ENCODE results near the gene CACNB2. TPM values are rescaled to one million over a fixed set of nuclear protein-coding genes. Genes with fewer than 3 reads are reported as not detected.
A peak's percentile ranks its signal among the peaks of the same experiment; 100 is the strongest.

CACNB2 gene
- total RNA-seq, 1 experiment from 2014 or later = not detected

DNA sequence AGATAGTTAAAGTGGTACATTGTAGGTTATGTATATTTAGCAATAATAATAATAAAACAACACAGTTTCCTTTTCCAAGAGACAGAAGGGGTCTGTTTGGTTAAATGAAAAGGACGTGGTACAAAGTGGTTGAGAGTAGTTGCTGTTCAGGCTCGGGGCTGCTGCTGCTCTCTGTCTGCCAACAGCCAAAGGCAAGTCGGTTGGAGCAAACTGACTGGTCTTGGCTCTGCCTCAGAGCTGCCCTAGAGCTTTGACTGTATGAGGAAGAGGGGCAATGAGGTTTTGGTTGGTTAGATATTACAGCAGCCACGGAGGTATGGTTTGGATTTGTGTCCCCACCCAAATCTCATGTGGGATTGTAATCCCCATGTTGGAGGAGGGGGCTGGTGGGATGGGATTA is 95.3 kb downstream of the CACNB2 start:
- Histone ChIP-seq H3K9me3 (no peaks in the 10 kb centered on the region), H3K36me3 (no peaks in the 10 kb centered on the region), H3K4me3 (no peak overlapping the region), H3K27me3 (no peaks in the 10 kb centered on the region)
- no peak for DNase-seq

DNA sequence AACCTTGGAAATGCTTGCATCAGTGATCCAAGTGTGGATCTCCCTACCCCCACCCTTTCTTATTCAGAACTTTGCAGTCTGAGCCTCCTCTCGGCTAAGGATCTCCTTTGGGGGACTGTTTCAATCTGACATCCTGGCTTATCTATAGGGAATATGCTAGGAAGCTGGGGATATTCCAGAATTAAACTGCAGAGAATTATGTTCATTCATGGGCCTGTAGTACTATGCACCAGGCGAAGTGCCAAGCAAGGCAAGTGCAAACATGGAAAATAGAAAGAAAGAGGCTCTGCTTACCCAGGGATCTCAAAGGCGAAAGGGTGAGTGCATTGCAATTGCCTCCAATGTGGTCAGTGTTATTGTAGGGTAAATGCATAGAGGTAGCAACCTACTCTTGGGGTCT is 96.5 kb downstream of the CACNB2 start:
- no peaks in the 10 kb centered on the region for H3K27me3 ChIP-seq
- DNase-seq = no peak
- H3K9me3 ChIP-seq = no peaks in the 10 kb centered on the region
- no peak overlapping the region for H3K4me3 ChIP-seq
- H3K36me3 ChIP-seq = no peaks in the 10 kb centered on the region

DNA sequence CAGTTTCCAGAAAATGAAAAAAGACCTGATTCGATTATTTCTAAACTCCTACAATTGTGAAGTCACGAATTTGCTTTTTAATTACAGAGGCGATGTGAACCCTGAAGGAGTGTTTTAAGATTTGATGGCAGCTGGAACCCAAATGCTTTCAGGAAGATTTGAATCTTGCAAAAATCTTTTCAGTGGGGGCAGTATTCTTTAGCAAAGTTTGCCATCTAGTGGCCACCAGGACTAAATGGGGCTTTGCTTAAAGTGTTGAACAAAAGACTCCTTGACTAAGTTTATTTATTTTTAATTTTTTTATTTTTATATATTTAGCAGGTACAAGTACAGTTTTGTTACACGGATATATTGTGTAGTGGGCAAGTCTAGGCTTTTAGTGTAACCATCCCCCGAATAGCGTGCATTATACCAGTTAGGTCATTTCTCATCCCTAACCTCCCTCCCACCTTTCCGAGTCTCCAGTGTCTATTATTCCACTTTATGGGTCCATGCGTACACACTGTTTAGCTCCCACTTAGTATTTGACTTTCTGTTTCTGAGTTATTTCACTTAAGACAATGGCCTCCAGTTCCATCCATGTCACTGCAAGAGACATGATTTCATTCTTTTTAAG is 98.8 kb downstream of the CACNB2 start:
- Histone ChIP-seq H3K9me3 (no peaks in the 10 kb centered on the region; the same call in 1 of the 2 replicates), H3K4me3 (no peak overlapping the region), H3K36me3 (no peaks in the 10 kb centered on the region), H3K27me3 (no peaks in the 10 kb centered on the region)
- DNase-seq = no peak

DNA sequence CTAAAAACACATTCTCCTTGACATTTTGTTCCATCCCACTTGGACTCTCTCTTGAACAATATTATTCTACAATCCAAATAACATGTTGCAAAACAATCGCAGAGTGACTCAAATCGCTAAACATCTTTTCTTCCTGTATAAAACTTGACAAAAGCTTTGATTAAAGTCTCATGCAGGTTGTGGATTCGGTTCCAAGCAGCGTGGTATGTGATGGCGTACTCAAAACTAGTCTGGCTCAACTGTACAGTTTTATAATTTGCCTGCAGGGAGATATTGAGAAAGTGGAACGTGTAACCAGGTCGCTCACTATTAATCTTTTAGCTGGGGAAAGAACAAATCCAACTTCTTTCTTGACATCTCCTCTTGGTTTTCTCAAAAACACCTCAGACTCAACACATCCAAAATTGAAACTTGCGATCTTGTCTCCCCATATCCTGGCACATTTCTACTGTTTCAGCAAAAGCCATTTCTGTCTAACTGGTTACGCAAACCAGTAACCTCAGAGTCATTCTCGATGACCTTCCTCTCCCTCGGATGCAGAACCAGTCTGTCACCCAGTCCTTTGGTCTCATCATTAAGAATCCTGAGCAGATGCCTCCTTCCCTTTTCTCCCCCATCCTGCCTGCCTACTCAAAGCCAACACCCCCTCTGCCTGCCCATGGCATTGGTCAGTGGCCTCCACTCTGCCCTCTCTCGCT is 100.1 kb downstream of the CACNB2 start:
- no peak for DNase-seq

DNA sequence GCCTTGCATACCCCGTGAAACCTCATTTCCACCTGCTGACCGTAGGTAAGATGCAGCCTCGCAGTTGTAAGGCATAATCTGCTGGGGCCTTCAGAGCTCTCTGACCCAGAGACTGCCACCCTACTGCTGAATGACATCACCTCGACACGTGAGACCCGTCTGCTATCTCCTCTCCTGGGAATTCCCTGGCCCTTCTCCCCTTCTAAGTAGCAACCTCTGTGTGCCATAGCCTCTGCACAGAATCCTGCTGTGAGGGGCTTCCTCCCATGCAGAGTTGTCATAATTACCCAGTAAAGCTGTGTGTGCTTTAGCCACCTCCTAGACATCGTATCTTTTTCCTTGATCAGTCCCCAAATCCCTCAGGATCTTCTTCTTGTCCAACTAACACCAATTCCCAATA is 106.7 kb downstream of the CACNB2 start:
- Histone ChIP-seq H3K27me3 (peaks cover 5% of the 10 kb centered on the region; the same call in 1 of the 2 replicates), H3K4me3 (no peak overlapping the region), H3K9me3 (no peaks in the 10 kb centered on the region; the same call in 1 of the 2 replicates), H3K36me3 (no peaks in the 10 kb centered on the region)
- no peak for DNase-seq

More for the DNA sequence above, 100.1 kb downstream of the CACNB2 start:
- Histone ChIP-seq H3K36me3 (no peaks in the 10 kb centered on the region), H3K27me3 (no peaks in the 10 kb centered on the region), H3K4me3 (no peak overlapping the region), H3K9me3 (no peaks in the 10 kb centered on the region; the same call in 1 of the 2 replicates)

DNA sequence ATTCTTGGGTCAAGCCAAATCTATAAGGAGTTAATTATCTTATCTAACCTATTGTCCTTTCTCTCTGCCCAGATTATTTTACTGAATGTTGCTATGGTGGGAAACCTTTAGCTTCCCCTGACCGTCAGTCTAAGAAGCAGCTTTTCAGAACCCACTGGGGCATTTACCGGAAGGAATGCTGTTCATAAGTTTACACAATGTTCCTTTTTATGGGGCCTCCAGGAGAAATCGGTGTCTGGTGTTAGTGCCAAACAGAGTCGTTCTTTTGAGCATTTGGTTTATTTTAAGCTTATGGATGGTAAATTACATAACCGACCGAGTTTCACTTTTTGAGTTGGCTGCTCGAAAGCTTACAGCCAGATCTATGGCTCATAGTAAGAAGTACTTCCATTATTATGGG is 111.9 kb downstream of the CACNB2 start:
- peaks cover 12% of the 10 kb centered on the region for H3K27me3 ChIP-seq
- no peak for DNase-seq
- no peaks in the 10 kb centered on the region for H3K9me3 ChIP-seq
- H3K36me3 ChIP-seq = no peaks in the 10 kb centered on the region
- no peak overlapping the region for H3K4me3 ChIP-seq

DNA sequence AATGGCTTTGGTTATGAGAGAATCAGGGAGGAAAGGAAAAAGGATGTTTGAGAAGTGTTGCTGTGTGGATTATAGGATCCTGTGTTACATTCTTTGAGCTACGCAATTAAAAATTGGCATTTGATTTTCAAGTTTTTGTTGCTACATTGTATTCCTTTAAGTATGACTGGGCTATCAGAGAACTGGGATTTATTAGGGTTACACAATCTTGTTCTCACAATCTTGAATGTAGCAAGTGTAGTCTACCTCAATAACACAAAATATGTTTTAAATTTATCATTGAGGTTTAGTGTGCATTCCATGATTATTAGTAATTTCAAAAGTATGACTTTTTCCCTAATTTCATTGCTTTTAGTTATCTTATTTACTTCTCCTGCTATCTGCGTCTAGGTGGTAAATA is 113.9 kb downstream of the CACNB2 start:
- DNase-seq = no peak
- Histone ChIP-seq H3K9me3 (no peaks in the 10 kb centered on the region), H3K27me3 (peaks cover 6% of the 10 kb centered on the region; the same call in 1 of the 2 replicates), H3K4me3 (no peak overlapping the region), H3K36me3 (no peaks in the 10 kb centered on the region)

DNA sequence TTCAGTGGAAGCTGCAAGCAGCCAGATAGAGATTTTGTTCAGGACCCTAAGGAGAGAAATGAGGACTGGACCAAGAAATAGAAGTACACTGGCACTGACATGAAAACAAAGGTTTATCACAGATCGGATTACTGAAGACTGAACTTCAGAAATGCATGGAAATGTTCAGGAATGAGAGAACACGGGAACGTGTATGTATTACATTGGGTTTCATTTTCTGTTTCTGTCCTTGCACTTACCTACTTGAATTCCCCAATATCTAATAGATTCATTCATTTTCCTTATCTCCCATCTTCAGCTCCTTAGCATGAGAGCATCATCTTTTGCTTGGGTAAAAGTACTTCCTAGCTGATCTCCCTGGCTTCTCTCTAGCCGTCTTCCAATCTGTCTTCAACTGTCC is 114.5 kb downstream of the CACNB2 start:
- DNase-seq = no peak
- Histone ChIP-seq H3K4me3 (no peak overlapping the region), H3K9me3 (no peaks in the 10 kb centered on the region), H3K27me3 (peaks cover 6% of the 10 kb centered on the region; the same call in 1 of the 2 replicates), H3K36me3 (no peaks in the 10 kb centered on the region)

DNA sequence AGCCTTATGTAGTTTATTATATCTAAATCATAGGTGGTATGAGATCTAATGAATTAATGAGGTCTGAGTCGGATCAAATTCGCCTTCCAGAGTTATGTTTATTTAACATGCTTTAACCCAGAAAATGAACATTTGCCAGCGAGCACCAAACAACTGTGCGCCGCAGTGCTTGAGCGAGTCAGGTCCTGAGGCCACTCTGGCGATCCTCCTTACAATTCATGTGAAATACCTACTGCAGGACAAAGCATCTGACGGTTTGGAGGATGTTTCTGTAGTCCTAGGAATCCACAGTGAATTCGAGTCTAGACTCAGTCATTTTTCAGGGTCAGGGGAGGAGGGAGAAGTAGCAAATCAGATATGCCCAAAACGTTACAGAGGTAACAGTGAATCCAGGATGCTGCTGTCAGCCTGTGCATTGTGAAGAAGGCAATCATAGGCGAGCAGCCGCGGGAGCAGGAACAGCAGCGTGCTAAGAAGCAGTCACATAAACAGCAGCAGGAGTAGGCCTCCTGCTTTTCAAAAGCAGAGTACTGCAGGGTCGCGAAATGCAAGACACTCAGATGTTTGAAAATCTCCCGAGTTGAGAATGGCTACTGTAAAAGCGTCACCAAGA is 120.2 kb downstream of the CACNB2 start:
- no peaks in the 10 kb centered on the region for H3K36me3 ChIP-seq
- H3K4me3 ChIP-seq = no peak overlapping the region
- no peaks in the 10 kb centered on the region for H3K9me3 ChIP-seq
- DNase-seq = no peak
- no peaks in the 10 kb centered on the region for H3K27me3 ChIP-seq

DNA sequence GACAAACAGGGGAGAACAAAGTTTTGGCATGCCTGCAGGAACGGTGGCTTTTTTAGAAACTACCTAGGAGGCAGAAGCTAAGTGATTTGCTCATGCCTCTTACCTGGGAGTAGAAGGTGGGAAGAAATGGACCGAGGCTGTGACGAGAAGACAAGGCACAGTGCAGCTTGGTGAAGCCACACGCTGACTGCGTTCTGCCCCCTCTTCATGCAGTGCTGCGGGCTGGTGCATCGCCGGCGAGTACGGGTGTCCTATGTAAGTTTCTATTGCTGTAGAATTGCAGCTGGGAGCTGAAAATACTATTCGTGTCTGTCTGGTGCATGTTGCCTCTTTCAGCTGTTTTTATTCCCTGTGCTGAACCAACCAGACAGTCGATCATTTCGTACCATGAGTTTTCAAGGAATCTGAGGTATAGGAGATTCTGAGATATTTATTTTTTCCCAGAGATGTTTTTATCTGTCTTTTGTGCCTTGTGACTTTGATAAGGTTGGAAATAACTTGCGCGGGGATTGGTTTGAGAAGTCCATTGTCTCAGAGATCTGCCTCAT is 120.9 kb downstream of the CACNB2 start:
- Histone ChIP-seq H3K27me3 (no peaks in the 10 kb centered on the region), H3K9me3 (no peaks in the 10 kb centered on the region), H3K4me3 (no peak overlapping the region), H3K36me3 (no peaks in the 10 kb centered on the region)
- DNase-seq = no peak

DNA sequence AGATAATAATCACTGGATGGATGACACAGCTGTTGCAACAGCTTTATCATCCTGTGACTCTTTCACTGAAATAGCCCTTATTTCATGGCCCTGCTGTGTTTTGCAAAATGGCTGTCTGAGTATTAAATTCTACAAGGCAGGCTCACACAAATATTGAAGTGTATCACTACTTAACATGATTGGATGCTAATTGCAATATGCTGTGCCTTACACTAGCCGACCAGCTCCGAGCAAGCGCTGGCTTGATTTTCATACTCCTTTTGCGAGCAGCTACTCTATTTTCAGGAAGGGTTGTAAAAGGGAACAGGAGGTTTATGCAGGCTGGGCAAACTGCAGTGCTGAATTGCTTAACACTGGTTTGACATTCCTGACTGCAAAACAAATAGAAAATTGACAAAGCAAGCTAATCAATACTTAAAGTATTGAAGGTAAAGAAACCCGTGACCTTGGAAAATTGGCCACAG is 121.6 kb downstream of the CACNB2 start:
- H3K36me3 ChIP-seq = no peaks in the 10 kb centered on the region
- no peaks in the 10 kb centered on the region for H3K9me3 ChIP-seq

DNA sequence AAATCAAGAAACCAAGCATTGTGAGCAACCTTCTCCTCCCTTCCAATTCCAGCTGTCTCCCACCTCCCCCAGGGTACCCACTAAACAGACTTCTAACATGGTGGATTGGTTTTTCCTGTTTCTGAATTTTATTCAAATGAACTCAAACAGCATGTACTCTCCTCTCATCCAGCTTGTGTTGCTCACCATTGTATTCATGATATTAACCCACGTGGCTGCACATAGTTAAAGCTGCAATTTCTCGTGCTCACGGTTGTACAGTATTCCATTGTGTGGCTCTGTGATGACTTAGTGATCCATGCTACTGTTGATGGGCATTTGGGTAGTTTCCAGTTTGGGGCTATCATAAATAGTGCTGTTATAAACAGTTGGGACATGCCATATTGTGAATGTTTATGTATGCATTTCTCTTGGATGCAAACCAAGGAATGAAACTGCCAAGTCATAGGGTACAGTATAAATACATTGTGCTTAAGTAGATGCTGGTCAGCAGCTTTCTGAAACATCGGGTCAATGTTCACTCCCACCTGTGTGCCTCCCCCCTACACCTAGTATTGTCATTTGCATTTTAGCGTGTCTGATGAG is 124.3 kb downstream of the CACNB2 start:
- DNase-seq = no peak
- Histone ChIP-seq H3K27me3 (no peaks in the 10 kb centered on the region), H3K4me3 (no peak overlapping the region), H3K36me3 (no peaks in the 10 kb centered on the region), H3K9me3 (no peaks in the 10 kb centered on the region)

More for the DNA sequence above, 121.6 kb downstream of the CACNB2 start:
- no peak overlapping the region for H3K4me3 ChIP-seq
- H3K27me3 ChIP-seq = no peaks in the 10 kb centered on the region
- DNase-seq = no peak

DNA sequence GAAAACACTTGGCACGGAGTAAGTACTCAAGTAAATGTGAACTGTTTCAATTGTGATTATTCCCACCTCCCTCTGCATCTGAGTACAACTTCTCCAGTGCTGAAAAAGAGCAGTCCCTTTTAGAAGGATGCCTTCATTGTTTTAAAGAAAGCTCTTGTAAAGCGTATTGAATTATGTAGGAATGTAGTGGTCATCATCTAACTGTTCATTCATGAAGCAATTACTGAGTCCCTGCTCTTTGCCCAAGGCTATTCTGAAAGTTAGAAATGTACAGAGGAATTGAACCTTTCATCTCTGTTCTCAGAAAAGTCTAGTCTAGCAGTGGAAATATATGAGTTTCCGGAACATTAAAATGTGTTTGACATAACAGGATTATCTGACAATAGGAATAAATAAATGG is 127.8 kb downstream of the CACNB2 start:
- H3K4me3 ChIP-seq = no peak overlapping the region
- H3K36me3 ChIP-seq = no peaks in the 10 kb centered on the region
- no peaks in the 10 kb centered on the region for H3K9me3 ChIP-seq
- DNase-seq = no peak
- no peaks in the 10 kb centered on the region for H3K27me3 ChIP-seq

DNA sequence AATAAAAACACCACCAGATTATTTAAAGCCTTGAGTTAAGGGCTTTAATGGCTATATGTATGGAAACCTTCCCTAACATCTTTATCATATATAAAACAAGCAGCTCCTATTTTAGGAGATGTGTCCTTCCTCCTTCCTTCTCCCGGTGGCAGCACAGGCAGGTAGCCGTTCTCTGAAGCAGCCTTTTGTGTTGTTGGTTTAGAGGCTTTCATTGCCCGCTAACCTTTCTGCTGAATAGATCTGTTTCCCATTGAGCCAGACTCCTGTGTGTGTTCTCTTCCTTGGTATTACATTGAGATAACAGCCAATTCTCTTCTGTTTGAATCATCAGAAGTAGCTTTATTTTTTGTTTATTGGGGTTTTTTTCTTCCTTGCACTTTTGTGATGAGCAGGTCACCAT is 131.3 kb downstream of the CACNB2 start:
- no peak for DNase-seq

DNA sequence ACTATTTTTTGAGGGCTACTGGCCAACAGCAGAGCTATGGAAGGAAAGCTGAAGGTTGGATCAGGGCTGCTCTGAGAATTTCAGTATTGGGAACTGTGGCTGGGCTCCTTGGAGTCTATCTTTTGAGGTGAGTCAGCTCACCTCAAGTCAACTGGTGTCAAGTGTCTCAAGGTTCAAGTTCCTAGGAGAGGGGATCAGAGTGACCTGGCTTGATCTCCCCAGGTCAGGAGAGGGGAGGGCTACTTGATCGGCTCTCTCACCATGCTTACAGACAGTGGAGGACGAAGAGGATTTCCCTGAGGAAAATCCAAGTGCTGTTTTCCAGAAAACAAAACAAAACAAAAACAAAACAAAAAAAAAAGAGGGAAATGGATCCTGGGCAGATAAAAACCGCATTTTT is 132.8 kb downstream of the CACNB2 start:
- DNase-seq = no peak
- Histone ChIP-seq H3K36me3 (no peaks in the 10 kb centered on the region), H3K4me3 (no peak overlapping the region), H3K27me3 (no peaks in the 10 kb centered on the region; the same call in 1 of the 2 replicates), H3K9me3 (no peaks in the 10 kb centered on the region)

More for the DNA sequence above, 131.3 kb downstream of the CACNB2 start:
- no peaks in the 10 kb centered on the region for H3K9me3 ChIP-seq
- H3K4me3 ChIP-seq = no peak overlapping the region
- H3K36me3 ChIP-seq = no peaks in the 10 kb centered on the region
- H3K27me3 ChIP-seq = no peaks in the 10 kb centered on the region; the same call in 1 of the 2 replicates

DNA sequence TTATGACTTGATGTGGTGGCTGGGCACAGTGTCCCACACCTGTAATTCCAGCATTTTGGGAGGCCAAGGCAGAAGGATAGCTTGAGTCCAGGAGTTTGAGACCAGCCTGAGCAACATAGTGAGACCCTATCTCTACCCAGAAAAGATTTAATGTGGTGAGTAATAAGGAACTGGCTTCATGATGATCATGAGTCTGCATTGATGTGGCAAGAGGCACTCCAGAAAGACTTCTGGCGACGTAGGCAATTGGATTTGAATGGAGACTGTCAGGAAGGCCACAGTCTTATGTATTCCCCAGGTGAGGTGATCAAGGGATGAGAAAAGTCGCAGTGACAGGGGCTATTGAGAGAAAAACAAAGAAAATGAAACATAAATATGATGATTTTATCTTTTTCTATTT is 138.0 kb downstream of the CACNB2 start:
- Histone ChIP-seq H3K36me3 (no peaks in the 10 kb centered on the region), H3K4me3 (no peak overlapping the region), H3K9me3 (no peaks in the 10 kb centered on the region), H3K27me3 (no peaks in the 10 kb centered on the region; the same call in 1 of the 2 replicates)
- DNase-seq = no peak

DNA sequence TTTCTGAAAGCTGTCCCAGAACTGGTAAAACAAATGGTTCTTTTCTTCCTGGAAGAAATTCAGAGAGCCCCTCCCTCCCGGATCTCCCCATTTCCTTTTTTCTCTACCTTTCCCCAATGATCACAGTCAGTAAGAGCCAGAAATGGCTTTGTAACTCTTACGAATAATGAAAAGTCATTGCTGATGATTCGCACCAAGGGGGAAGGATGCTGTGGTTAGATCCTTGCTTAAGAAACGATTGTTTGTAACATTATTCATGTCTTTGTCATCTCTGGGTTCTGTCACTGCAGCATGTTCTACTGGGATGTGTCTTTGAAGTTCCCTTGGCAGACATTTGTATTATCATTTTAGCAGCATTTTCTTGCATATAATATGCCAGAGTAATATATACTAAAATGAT is 138.9 kb downstream of the CACNB2 start:
- H3K4me3 ChIP-seq = no peak overlapping the region
- DNase-seq = peak; percentile 40
- no peaks in the 10 kb centered on the region; the same call in 1 of the 2 replicates for H3K27me3 ChIP-seq
- H3K9me3 ChIP-seq = no peaks in the 10 kb centered on the region
- no peaks in the 10 kb centered on the region for H3K36me3 ChIP-seq

All from MG63 (cell line).